ENCODE results near the gene FOXK2. TPM values are rescaled to one million over a fixed set of nuclear protein-coding genes. Genes with fewer than 3 reads are reported as not detected.

FOXK2 gene
- total RNA-seq, 2 donors from 2014 or later = 59.9 to 61.0 TPM

- Mint-ChIP-seq H3K27me3 (ENCODE audit: low read depth) (no peaks in the 10 kb centered on the region), H3K9me3 (no peaks in the 10 kb centered on the region), H3K4me1 (ENCODE audit: low read depth) (no peaks in the 10 kb centered on the region), H3K27ac (no peak overlapping the region), H3K4me3 (no peak overlapping the region), H3K36me3 (ENCODE audit: insufficient read depth in 2 of 2) (peaks cover 6 to 30% of the 10 kb centered on the region in 2 donors)
- DNase-seq = no peak
- no peak for ATAC-seq (replicated peaks in 1 of 2)
These were observed 104.2 kb downstream of the FOXK2 start for GRCh38 chr17:82623707-82624106.

GRCh38 chr17:82627405-82627804, 107.9 kb downstream of the FOXK2 start:
- Mint-ChIP-seq H3K9me3 (no peaks in the 10 kb centered on the region), H3K36me3 (ENCODE audit: insufficient read depth in 2 of 2) (peaks cover 4 to 19% of the 10 kb centered on the region in 2 donors), H3K4me3 (no peak overlapping the region), H3K27me3 (ENCODE audit: low read depth) (no peaks in the 10 kb centered on the region), H3K27ac (no peak overlapping the region), H3K4me1 (ENCODE audit: low read depth) (no peaks in the 10 kb centered on the region)
- DNase-seq = no peak
- ATAC-seq (replicated peaks in 1 of 2) = no peak

- Mint-ChIP-seq H3K9me3 (no peaks in the 10 kb centered on the region), H3K4me1 (ENCODE audit: low read depth) (peaks cover 17% of the 10 kb centered on the region), H3K4me3 (no peak overlapping the region), H3K27ac (no peak overlapping the region), H3K27me3 (ENCODE audit: low read depth) (no peaks in the 10 kb centered on the region), H3K36me3 (ENCODE audit: insufficient read depth in 2 of 2) (peaks cover 2 to 24% of the 10 kb centered on the region in 2 donors)
- ATAC-seq (replicated peaks in 1 of 2) (no peak), DNase-seq (no peak)
These were observed 110.2 kb downstream of the FOXK2 start for GRCh38 chr17:82629748-82630147.

- no peak overlapping the region for H3K4me3 Mint-ChIP-seq
- DNase-seq (no peak), ATAC-seq (replicated peaks in 1 of 2) (no peak)
- H3K9me3 Mint-ChIP-seq = no peaks in the 10 kb centered on the region
- no peaks in the 10 kb centered on the region for H3K27me3 Mint-ChIP-seq (ENCODE audit: low read depth)
- no peak overlapping the region for H3K27ac Mint-ChIP-seq
- H3K36me3 Mint-ChIP-seq (ENCODE audit: insufficient read depth in 2 of 2) = peaks cover 1 to 23% of the 10 kb centered on the region in 2 donors
- H3K4me1 Mint-ChIP-seq (ENCODE audit: low read depth) = peaks cover 19% of the 10 kb centered on the region
These were observed 110.7 kb downstream of the FOXK2 start for GRCh38 chr17:82630212-82630611.

GRCh38 chr17:82631544-82631943, 112.0 kb downstream of the FOXK2 start:
- Mint-ChIP-seq H3K4me1 (ENCODE audit: low read depth) (peaks cover 19% of the 10 kb centered on the region), H3K9me3 (no peaks in the 10 kb centered on the region), H3K27me3 (ENCODE audit: low read depth) (no peaks in the 10 kb centered on the region), H3K27ac (no peak overlapping the region), H3K36me3 (ENCODE audit: insufficient read depth in 2 of 2) (peaks cover 0 to 19% of the 10 kb centered on the region in 2 donors), H3K4me3 (no peak overlapping the region)
- DNase-seq (no peak), ATAC-seq (replicated peaks in 1 of 2) (no peak)

GRCh38 chr17:82632451-82632850, 112.9 kb downstream of the FOXK2 start:
- Mint-ChIP-seq H3K27me3 (ENCODE audit: low read depth) (no peaks in the 10 kb centered on the region), H3K4me3 (no peak overlapping the region), H3K27ac (no peak overlapping the region), H3K9me3 (no peaks in the 10 kb centered on the region), H3K4me1 (ENCODE audit: low read depth) (peaks cover 28% of the 10 kb centered on the region), H3K36me3 (ENCODE audit: insufficient read depth in 2 of 2) (peaks cover 5 to 18% of the 10 kb centered on the region in 2 donors)
- DNase-seq (no peak), ATAC-seq (replicated peaks in 1 of 2) (no peak)

- H3K36me3 Mint-ChIP-seq (ENCODE audit: insufficient read depth in 2 of 2) = peaks cover 5 to 20% of the 10 kb centered on the region in 2 donors
- no peak for DNase-seq
- no peaks in the 10 kb centered on the region for H3K27me3 Mint-ChIP-seq (ENCODE audit: low read depth)
- H3K4me1 Mint-ChIP-seq (ENCODE audit: low read depth) = peaks cover 33% of the 10 kb centered on the region
- peak overlapping the region in 1 of 2 donors; percentile 44 for H3K4me3 Mint-ChIP-seq
- H3K27ac Mint-ChIP-seq = peak overlapping the region; percentile 57
- no peaks in the 10 kb centered on the region for H3K9me3 Mint-ChIP-seq
- ATAC-seq (replicated peaks in 1 of 2) = peak; percentile 62 to 85
These were observed 113.8 kb downstream of the FOXK2 start for GRCh38 chr17:82633343-82633742.

GRCh38 chr17:82636626-82637598, 117.4 kb downstream of the FOXK2 start:
- ATAC-seq (replicated peaks in 1 of 2) (no peak), DNase-seq (no peak)
- H3K27me3 Mint-ChIP-seq (ENCODE audit: low read depth) = no peaks in the 10 kb centered on the region
- peaks cover 7 to 33% of the 10 kb centered on the region in 2 donors for H3K36me3 Mint-ChIP-seq (ENCODE audit: insufficient read depth in 2 of 2)
- H3K9me3 Mint-ChIP-seq = no peaks in the 10 kb centered on the region
- peak overlapping the region in 1 of 2 donors; percentile 1 for H3K4me3 Mint-ChIP-seq
- H3K27ac Mint-ChIP-seq = peak overlapping the region; percentile 14
- H3K4me1 Mint-ChIP-seq (ENCODE audit: low read depth) = peaks cover 43% of the 10 kb centered on the region

GRCh38 chr17:82638183-82638773, 118.7 kb downstream of the FOXK2 start:
- H3K9me3 Mint-ChIP-seq = no peaks in the 10 kb centered on the region
- no peak for ATAC-seq (replicated peaks in 1 of 2)

GRCh38 chr17:82639628-82640027, 120.1 kb downstream of the FOXK2 start:
- no peaks in the 10 kb centered on the region for H3K27me3 Mint-ChIP-seq (ENCODE audit: low read depth)
- peaks cover 27% of the 10 kb centered on the region for H3K4me1 Mint-ChIP-seq (ENCODE audit: low read depth)
- H3K4me3 Mint-ChIP-seq = no peak overlapping the region
- no peak overlapping the region for H3K27ac Mint-ChIP-seq
- no peak for ATAC-seq (replicated peaks in 1 of 2)
- DNase-seq = no peak
- no peaks in the 10 kb centered on the region for H3K9me3 Mint-ChIP-seq
- peaks cover 8 to 32% of the 10 kb centered on the region in 2 donors for H3K36me3 Mint-ChIP-seq (ENCODE audit: insufficient read depth in 2 of 2)

More at GRCh38 chr17:82638183-82638773, 118.7 kb downstream of the FOXK2 start:
- peaks cover 38% of the 10 kb centered on the region for H3K4me1 Mint-ChIP-seq (ENCODE audit: low read depth)
- H3K27me3 Mint-ChIP-seq (ENCODE audit: low read depth) = no peaks in the 10 kb centered on the region
- no peak overlapping the region for H3K4me3 Mint-ChIP-seq
- peaks cover 7 to 31% of the 10 kb centered on the region in 2 donors for H3K36me3 Mint-ChIP-seq (ENCODE audit: insufficient read depth in 2 of 2)
- no peak for DNase-seq
- H3K27ac Mint-ChIP-seq = no peak overlapping the region

GRCh38 chr17:82640036-82640435, 120.5 kb downstream of the FOXK2 start:
- ATAC-seq (replicated peaks in 1 of 2) = no peak
- Mint-ChIP-seq H3K9me3 (no peaks in the 10 kb centered on the region), H3K27ac (no peak overlapping the region), H3K27me3 (ENCODE audit: low read depth) (no peaks in the 10 kb centered on the region), H3K36me3 (ENCODE audit: insufficient read depth in 2 of 2) (peaks cover 8 to 32% of the 10 kb centered on the region in 2 donors), H3K4me1 (ENCODE audit: low read depth) (peaks cover 26% of the 10 kb centered on the region), H3K4me3 (no peak overlapping the region)
- no peak for DNase-seq

GRCh38 chr17:82642022-82642421, 122.5 kb downstream of the FOXK2 start:
- no peak overlapping the region for H3K4me3 Mint-ChIP-seq
- H3K27ac Mint-ChIP-seq = no peak overlapping the region
- H3K4me1 Mint-ChIP-seq (ENCODE audit: low read depth) = peaks cover 41% of the 10 kb centered on the region
- ATAC-seq (replicated peaks in 1 of 2) (no peak), DNase-seq (no peak)
- H3K27me3 Mint-ChIP-seq (ENCODE audit: low read depth) = no peaks in the 10 kb centered on the region
- H3K36me3 Mint-ChIP-seq (ENCODE audit: insufficient read depth in 2 of 2) = peaks cover 8 to 34% of the 10 kb centered on the region in 2 donors
- H3K9me3 Mint-ChIP-seq = no peaks in the 10 kb centered on the region

- DNase-seq = no peak
- H3K27ac Mint-ChIP-seq = no peak overlapping the region
- peaks cover 31% of the 10 kb centered on the region for H3K4me1 Mint-ChIP-seq (ENCODE audit: low read depth)
- no peaks in the 10 kb centered on the region for H3K9me3 Mint-ChIP-seq
- peaks cover 4 to 24% of the 10 kb centered on the region in 2 donors for H3K36me3 Mint-ChIP-seq (ENCODE audit: insufficient read depth in 2 of 2)
- H3K4me3 Mint-ChIP-seq = no peak overlapping the region
- ATAC-seq (replicated peaks in 1 of 2) = no peak
- H3K27me3 Mint-ChIP-seq (ENCODE audit: low read depth) = no peaks in the 10 kb centered on the region
These were observed 124.6 kb downstream of the FOXK2 start for GRCh38 chr17:82644148-82644547.
